OCI-LY7 (cell line): Measurements from ENCODE around the gene AKR1E2. TPM values are rescaled to one million over a fixed set of nuclear protein-coding genes. Genes with fewer than 3 reads are reported as not detected.

Experiments used
- BruUV-seq: library from RNA; stranded (reverse); fragments of 400-500 nt; replicated peaks from 2 replicates; lab custom pipeline; 2021; lab: Mats Ljungman, UMichigan
- CTCF ChIA-PET: fragments of 300-600 bp; sonication (Branson Sonifier 250); formaldehyde crosslinking; loops from one replicate; lab custom pipeline; 2022; ENCODE audit warnings: antibody characterized with exemption; ENCODE audit not compliant: unreplicated experiment; lab: Charles Lee
- POLR2A ChIA-PET: fragments of 300-600 bp; sonication (Branson Sonifier 250); formaldehyde crosslinking; loops from one replicate; lab custom pipeline; 2022; ENCODE audit warnings: antibody characterized with exemption; lab: Charles Lee
- DNase-seq: peaks from one replicate; pipeline ENCODE4 v3.0.0-alpha.2; 2015; ENCODE audit warnings: low spot score
- H2AFZ ChIP-seq: fragments of 200-600 bp; sonication (generic), shearing (Covaris generic); 2 replicates; pipeline ENCODE4 v1.6.1; 2014; ENCODE audit warnings: mild to moderate bottlenecking, antibody characterized with exemption, low read length, moderate library complexity
- H3K27ac ChIP-seq: fragments of 200-600 bp; sonication (generic); 2 replicates; pipeline ENCODE4 v1.5.1; 2014; ENCODE audit warnings: mixed run types, low read depth, mild to moderate bottlenecking, moderate library complexity, low read length, inconsistent platforms; ENCODE audit not compliant: poor library complexity, severe bottlenecking
- H3K36me3 ChIP-seq: fragments of 200-600 bp; sonication (generic); 2 replicates; pipeline ENCODE4 v1.6.1; 2014; ENCODE audit warnings: mild to moderate bottlenecking, antibody characterized with exemption, low read length, moderate library complexity, mixed read lengths; ENCODE audit not compliant: insufficient read depth
- H3K4me1 ChIP-seq: fragments of 200-600 bp; sonication (generic); 2 replicates; pipeline ENCODE4 v1.5.1; 2014; ENCODE audit warnings: mild to moderate bottlenecking, low read length; ENCODE audit not compliant: insufficient read depth, poor library complexity, severe bottlenecking
- H3K4me2 ChIP-seq: fragments of 200-600 bp; sonication (generic); 2 replicates; pipeline ENCODE4 v1.6.1; 2014; ENCODE audit warnings: mild to moderate bottlenecking, low read length
- H3K4me3 ChIP-seq: fragments of 200-600 bp; sonication (generic); 2 replicates; pipeline ENCODE4 v1.5.1; 2014; ENCODE audit warnings: mild to moderate bottlenecking, low read depth, low read length; ENCODE audit not compliant: poor library complexity, severe bottlenecking
- H3K79me2 ChIP-seq: fragments of 200-600 bp; sonication (generic); 2 replicates; pipeline ENCODE4 v1.6.1; 2016; ENCODE audit warnings: low read depth, mild to moderate bottlenecking, low read length, moderate library complexity, mixed read lengths; ENCODE audit not compliant: insufficient read depth
- H3K9me2 ChIP-seq: fragments of 200-600 bp; sonication (generic); 2 replicates; pipeline ENCODE4 v1.6.1; 2016; ENCODE audit warnings: mild to moderate bottlenecking, low read length, mixed read lengths; ENCODE audit not compliant: insufficient read depth
- H3K9me3 ChIP-seq: fragments of 200-600 bp; sonication (generic); 2 replicates; pipeline ENCODE4 v1.6.1; 2014; ENCODE audit warnings: mild to moderate bottlenecking, mixed run types, low read length, mixed read lengths
- H4K20me1 ChIP-seq: fragments of 200-600 bp; sonication (generic); 2 replicates; pipeline ENCODE4 v1.6.1; 2014; ENCODE audit warnings: mild to moderate bottlenecking, antibody characterized with exemption, low read length, moderate library complexity, mixed read lengths; ENCODE audit not compliant: insufficient read depth
- EZH2phosphoT487 ChIP-seq: fragments of 200-600 bp; sonication (generic); IDR thresholded peaks from 2 replicates; pipeline ENCODE4 v1.6.1; 2018; ENCODE audit warnings: low read depth, borderline replicate concordance, mild to moderate bottlenecking, mixed run types, antibody characterized with exemption, low read length, moderate library complexity, mixed read lengths
- intact Hi-C: fragments of 100-400 bp; cut with micrococcal nuclease; formaldehyde crosslinking; loops from one replicate; pipeline ENCODE4 v1.10.0; 2022; ENCODE audit not compliant: unreplicated experiment
- total RNA-seq, 2 experiments: library from RNA; depleted of rRNA in 1 of 2; stranded (reverse); fragments of >200 nt in 1 of 2; shearing (Covaris generic) in 1 of 2; gene quantifications; 2 replicates each; pipeline ENCODE4 v1.2.3, GENCODE V29; 2014 to 2022
- TF ChIP-seq, protein P1 (sequence below): fragments of 200-600 bp; sonication (generic); conservative IDR thresholded peaks from 2 replicates; pipeline ENCODE4 v1.5.1; 2014; ENCODE audit warnings: mild to moderate bottlenecking, antibody characterized with exemption, low read length, moderate library complexity, mixed read lengths

Gene AKR1E2
- total RNA-seq, 2 experiments from 2014 or later = not detected

- ChIA-PET POLR2A (no interaction called here), CTCF (no interaction called here)
- no peak for DNase-seq
- intact Hi-C loops = no loop called here
- H3K4me3 ChIP-seq = no peak overlapping the region
- H3K9me3 ChIP-seq = no peaks in the 10 kb centered on the region
- H3K36me3 ChIP-seq = no peaks in the 10 kb centered on the region
- no peak overlapping the region for H2AFZ ChIP-seq
- H4K20me1 ChIP-seq = no peaks in the 10 kb centered on the region
- TF ChIP-seq EZH2phosphoT487 = no peak
- TF ChIP-seq, protein P1, sequence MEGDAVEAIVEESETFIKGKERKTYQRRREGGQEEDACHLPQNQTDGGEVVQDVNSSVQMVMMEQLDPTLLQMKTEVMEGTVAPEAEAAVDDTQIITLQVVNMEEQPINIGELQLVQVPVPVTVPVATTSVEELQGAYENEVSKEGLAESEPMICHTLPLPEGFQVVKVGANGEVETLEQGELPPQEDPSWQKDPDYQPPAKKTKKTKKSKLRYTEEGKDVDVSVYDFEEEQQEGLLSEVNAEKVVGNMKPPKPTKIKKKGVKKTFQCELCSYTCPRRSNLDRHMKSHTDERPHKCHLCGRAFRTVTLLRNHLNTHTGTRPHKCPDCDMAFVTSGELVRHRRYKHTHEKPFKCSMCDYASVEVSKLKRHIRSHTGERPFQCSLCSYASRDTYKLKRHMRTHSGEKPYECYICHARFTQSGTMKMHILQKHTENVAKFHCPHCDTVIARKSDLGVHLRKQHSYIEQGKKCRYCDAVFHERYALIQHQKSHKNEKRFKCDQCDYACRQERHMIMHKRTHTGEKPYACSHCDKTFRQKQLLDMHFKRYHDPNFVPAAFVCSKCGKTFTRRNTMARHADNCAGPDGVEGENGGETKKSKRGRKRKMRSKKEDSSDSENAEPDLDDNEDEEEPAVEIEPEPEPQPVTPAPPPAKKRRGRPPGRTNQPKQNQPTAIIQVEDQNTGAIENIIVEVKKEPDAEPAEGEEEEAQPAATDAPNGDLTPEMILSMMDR = no peak
- H3K4me2 ChIP-seq = no peak overlapping the region
- no peaks in the 10 kb centered on the region for H3K4me1 ChIP-seq
- H3K79me2 ChIP-seq = no peaks in the 10 kb centered on the region
- H3K27ac ChIP-seq = no peak overlapping the region
- H3K9me2 ChIP-seq = no peaks in the 10 kb centered on the region
- BruUV-seq = no TSS peak
Observed at GRCh38 chr10:4801405-4801804, 24.6 kb upstream of the AKR1E2 start.

DNA sequence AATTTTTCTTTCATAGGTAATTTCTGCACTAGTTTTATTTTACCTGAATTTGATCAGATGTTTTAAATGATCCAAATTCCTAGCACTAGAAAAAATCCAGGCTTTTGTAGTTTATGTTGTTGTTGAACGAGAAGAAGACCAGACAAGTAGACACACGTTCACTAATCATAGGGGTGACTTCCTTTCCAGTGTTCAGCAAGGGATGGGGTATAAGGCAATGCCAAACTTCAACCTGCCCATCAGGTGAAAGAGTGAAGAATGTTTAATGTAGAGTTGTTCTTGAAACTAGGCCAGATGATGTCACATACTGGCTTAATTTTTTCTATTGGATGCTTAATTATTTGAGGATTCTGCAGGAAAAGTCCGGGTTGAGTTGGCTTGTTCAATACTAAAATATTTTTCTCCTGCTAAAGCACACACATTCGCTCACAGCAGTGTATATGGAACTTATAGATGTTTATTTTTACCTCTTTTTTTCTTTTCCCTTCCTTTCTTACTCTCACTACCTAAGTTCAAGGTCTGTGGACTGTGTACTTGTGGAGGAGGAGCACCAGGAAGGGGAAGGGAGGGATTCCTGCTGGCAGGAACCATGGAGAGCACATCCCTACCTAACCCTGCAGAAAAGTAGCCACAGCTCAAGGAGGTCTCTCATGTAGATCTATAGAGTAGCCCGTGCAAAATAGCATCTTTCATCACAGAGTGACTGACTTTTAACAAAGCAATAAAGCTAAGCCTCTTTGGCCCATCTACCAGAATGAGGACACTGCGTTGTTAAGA, 23.1 kb upstream of the AKR1E2 start:
- Histone ChIP-seq H3K9me2 (no peaks in the 10 kb centered on the region), H3K27ac (no peak overlapping the region), H2AFZ (no peak overlapping the region), H3K4me1 (no peaks in the 10 kb centered on the region), H3K4me2 (no peak overlapping the region), H3K36me3 (no peaks in the 10 kb centered on the region), H3K9me3 (no peaks in the 10 kb centered on the region), H3K79me2 (no peaks in the 10 kb centered on the region), H3K4me3 (no peak overlapping the region), H4K20me1 (no peaks in the 10 kb centered on the region)
- DNase-seq = no peak
- CTCF ChIA-PET = no interaction called here
- intact Hi-C loops = no loop called here
- POLR2A ChIA-PET = no interaction called here
- TF ChIP-seq EZH2phosphoT487 = no peak
- TF ChIP-seq, protein P1 = no peak
- BruUV-seq = no TSS peak

GRCh38 chr10:4803822-4804221, 22.2 kb upstream of the AKR1E2 start:
- Histone ChIP-seq H2AFZ (no peak overlapping the region), H3K9me2 (no peaks in the 10 kb centered on the region), H3K4me3 (no peak overlapping the region), H4K20me1 (no peaks in the 10 kb centered on the region), H3K79me2 (no peaks in the 10 kb centered on the region), H3K4me2 (no peak overlapping the region), H3K4me1 (no peaks in the 10 kb centered on the region), H3K36me3 (no peaks in the 10 kb centered on the region), H3K27ac (no peak overlapping the region), H3K9me3 (no peaks in the 10 kb centered on the region)
- DNase-seq = no peak
- ChIA-PET CTCF (no interaction called here), POLR2A (interaction anchor here (0.7 kb wide), 1 partner anchor 781 kb away, joined by 3 read pairs; no protein-coding TSS in a partner anchor)
- BruUV-seq = no TSS peak
- TF ChIP-seq EZH2phosphoT487 = no peak
- TF ChIP-seq, protein P1 = no peak
- intact Hi-C loops = no loop called here
